IPS-NIHi7 (cell line): ENCODE results near the gene PPP1R11.
"Not testable (repeated sequence)": the region's sequence is repeated elsewhere in the genome, so short reads cannot be mapped to it uniquely, and the experiment has no call there.

Experiments
- DNase-seq: peaks from one replicate; pipeline ENCODE4 v3.0.0; 2012; ENCODE audit warnings: mixed read lengths; ENCODE audit errors: extremely low spot score

The PPP1R11 gene

DNA sequence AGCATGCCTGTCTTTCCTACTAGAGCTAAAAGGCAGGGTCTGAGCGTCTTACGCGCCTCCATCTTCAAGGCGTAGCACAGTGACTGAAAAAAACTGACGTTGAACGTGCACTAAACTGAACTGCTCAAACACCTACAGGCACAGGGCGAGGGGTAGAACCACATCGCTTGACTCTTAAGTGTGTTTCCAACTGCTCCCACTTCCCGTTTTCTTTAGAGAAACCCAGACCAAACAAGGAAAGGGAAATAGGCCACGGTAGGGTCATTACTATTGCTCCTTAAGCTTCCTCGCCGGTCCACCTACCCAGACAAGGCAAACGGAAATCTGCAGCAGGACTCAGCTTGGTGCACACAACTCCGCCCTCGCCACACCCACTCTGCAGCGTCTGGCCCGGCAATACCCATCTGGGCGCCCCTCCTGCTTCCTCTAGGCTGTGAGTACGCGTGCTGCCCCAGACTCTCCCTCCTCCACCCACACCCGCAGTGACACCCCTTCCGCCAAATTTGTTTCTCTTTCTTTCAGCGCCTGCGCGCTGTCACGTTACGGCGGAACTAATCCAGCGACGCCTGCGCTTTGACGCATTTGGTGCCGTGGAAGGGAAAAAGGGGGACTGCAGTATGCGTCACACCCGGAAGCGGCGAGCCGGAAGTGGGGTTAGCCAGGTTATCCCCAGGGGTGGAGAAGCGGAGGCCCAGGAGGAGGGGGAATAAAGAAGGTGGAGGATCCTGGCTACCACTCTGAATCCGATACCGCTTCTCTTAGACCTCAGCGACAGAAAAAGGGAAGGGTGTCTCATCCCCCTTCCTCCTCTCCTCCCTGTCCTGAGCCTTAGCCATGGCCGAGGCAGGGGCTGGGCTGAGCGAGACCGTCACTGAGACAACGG, at the start of gene PPP1R11:
TSS of gene PPP1R11 (plus strand) at position 622 of the 883 bp plus-strand sequence. CDS start at position 835, 213 bp downstream.
- peak; percentile 95 for DNase-seq

DNA sequence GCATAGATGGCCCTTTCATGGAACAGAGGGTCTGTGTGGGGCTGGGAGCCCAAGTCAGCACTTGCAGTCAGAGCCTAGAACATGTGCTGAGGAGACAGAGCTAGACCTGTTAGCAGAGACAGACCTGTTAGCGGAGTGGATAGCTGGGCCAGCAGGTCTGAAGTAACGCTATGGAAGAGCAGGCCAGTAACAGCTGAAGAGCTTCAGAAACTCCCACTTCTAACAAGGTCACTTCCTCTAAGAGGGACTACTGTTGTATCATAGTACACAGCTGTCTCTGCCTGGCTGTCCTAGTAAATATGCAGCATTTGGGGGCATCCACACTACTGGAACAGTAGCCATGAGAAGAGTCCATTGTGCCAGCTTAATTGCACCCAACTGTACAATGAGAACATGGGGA, 47.2 kb upstream of the PPP1R11 start:
- no peak for DNase-seq

DNA sequence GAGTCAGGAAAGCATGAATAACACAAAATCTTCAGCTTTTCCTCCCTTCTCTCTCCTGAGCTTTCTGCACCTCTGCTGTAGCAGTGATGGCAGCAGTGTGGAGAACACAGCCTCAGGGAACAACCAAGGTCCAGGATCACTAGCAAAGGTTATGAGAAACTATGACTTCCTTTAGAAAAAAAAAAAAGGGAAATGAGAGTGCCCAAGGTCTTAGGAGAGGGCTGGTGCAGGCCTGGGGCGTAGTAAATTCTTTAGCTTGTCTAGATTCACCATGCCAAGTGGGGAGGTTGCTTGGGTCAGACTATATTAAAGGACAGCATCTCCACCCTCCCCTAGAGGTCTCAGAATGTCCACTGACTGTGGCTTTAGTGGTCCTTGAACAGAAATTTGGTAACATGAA, 46.4 kb upstream of the PPP1R11 start:
- DNase-seq = no peak

- DNase-seq = no peak
Observed at GRCh38 chr6:30022189-30022588, 44.8 kb upstream of the PPP1R11 start.

GRCh38 chr6:30022712-30023111, 44.3 kb upstream of the PPP1R11 start:
- not testable (repeated sequence) for DNase-seq

DNA sequence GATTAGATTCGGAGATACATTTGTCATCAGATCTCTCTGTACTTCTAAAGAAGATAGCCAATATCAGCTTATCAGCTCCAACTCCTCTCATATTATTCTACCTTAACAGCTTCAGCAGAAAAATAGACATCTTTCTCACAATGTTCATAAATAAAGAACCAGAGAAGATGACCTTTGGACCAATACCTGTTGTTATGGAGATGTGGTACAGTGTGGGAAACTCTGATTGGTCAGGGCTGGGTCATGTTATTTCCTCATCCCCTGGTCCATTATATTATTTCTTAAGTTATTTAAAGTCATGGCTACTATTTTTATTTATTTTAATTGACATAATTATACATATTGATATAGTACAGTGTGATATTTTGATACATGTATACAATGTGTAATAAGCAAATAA, 41.8 kb upstream of the PPP1R11 start:
- no peak for DNase-seq

- no peak for DNase-seq
Observed at GRCh38 chr6:30029588-30029987, 37.4 kb upstream of the PPP1R11 start.

GRCh38 chr6:30031381-30031780, 35.6 kb upstream of the PPP1R11 start:
- no peak for DNase-seq

DNA sequence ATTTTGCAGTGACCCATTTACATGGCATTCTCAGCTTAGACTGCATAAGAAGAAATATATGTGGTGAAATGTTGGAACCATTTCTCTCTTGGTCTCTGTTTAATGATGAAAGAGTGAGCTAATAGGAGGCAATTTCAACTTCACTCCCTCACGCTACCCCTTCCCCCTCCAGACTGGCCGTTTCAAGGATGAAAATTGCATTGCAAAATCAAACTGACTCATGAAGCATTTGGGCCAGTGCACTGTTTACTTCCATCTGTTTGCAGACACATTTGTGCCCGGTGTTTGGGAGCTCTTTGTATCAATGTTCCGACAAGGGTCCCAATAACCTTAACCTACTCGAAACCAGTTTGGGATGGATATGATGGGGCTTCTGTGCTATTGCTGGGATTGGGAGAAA, 33.6 kb upstream of the PPP1R11 start:
- DNase-seq = not testable (repeated sequence)

DNA sequence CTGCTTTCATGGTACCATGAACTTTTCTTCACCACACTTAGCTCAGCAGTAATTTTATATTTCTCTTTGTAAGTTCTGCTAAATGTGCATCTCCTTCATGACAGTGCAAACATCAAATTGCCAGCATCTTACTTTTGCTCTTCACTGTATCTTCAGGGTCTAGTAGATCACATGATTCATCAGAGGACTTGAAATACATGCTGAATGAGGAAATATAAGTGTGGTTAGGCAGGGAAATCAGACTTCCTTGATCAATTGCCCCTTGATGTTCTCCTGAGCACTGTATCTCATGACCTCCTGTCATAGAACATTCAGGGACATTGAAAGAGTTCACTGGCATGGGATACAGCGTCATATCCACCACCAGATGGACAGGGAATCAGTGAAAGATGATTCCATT, 31.2 kb upstream of the PPP1R11 start:
- DNase-seq = no peak

DNA sequence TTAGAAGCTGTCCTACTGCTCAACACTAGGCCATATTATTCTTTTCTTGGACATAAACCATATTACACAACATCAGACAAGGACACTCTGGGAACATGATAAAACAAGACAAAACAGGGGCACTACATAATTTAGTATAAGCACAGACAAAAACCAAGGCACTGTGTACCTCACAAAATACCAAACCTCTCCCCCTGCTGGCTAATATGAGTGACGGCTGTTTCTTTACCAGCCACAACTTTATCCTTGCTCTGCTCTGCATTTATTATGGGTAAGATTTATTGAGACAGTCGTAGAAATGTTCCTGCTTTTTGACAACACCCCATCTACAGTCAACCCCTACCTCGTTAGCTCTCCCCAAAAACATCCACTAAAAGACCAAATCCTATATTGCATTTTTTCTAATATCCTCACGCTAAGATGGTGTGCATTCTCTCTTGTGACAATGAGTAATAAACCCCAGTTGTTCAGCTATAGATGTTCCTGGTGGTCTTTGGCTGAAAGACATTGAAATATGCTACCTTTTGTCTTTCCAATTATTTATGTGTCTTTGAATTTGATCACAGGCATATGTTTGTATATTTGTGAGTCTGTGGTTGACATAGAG, 29.7 kb upstream of the PPP1R11 start:
- DNase-seq = peak; percentile 40

- DNase-seq = no peak
Observed at GRCh38 chr6:30041221-30041620, 25.8 kb upstream of the PPP1R11 start.

GRCh38 chr6:30041821-30042220, 25.2 kb upstream of the PPP1R11 start:
- no peak for DNase-seq

GRCh38 chr6:30042476-30042875, 24.5 kb upstream of the PPP1R11 start:
- no peak for DNase-seq

DNA sequence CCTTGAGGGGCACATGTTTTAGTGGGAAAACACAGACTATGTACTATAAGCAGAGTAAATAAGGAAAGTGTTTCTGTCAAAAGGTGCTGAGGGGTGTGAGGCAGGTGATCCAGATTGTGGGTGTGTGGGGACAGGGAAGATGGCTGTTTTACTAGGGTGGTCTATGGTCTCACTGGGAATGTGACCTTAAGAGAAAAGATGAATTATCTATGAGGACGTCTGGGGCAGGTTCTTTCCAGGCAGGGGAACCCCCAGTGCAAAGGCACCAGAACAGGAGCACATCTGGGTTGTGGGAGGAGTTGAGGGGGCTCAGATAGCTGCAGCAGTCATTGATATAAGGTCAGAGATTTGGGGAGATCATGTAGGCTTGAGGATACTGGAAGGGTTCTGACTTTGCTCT, 24.1 kb upstream of the PPP1R11 start:
- DNase-seq = no peak

- no peak for DNase-seq
Observed at GRCh38 chr6:30043744-30044143, 23.3 kb upstream of the PPP1R11 start.

DNA sequence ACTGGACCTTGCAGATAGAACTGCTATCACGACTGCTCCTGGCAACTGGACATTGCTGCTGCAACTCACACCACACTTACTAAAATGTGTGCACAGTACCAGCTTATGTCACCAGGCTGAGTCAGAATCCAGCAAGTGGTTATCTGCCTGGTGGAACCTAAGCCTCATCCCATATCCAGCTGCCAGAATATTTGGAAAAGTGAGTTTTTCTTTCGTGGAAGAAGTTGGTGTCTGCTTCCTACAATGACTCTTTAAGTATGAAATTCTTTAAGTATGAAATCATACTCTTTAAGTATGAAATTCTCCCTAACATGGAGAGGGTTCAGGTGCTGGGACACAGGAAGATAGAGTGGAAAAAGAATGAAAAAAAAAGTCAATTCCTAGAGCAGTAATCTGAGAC, 22.4 kb upstream of the PPP1R11 start:
- no peak for DNase-seq

- DNase-seq = no peak
Observed at GRCh38 chr6:30047220-30047619, 19.8 kb upstream of the PPP1R11 start.

GRCh38 chr6:30053682-30054081, 13.3 kb upstream of the PPP1R11 start:
- no peak for DNase-seq

- no peak for DNase-seq
Observed at GRCh38 chr6:30055513-30055912, 11.5 kb upstream of the PPP1R11 start.

DNA sequence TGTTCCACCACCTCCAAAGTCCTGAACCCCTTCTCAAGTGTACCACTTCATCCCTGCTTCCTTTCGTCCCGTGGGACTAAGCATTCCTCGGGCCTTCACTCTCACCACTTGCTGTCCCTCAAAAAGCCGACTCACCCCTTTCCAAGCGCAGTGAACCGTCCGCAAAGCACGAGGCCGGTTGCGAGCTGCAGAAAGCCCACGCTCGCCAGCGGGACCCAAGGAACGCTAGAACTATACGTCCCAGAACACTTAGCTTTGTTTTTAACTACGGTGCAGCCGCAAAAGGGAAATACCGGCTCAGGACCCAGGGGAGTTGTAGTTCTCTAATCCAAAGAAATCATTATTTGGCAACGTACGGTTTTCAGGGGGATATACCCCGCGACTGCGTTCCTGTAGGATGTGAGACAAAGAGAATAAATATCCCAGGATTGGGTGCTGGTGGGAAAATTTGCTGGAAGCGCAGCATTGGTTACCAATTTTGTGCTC, 6.3 kb upstream of the PPP1R11 start:
- DNase-seq = peak; percentile 26

GRCh38 chr6:30061092-30061857, 5.7 kb upstream of the PPP1R11 start, which contains the start of gene POLR1H:
Gene POLR1H (plus strand): TSS chr6:30061265. CDS start chr6:30061525, 260 bp downstream.
- DNase-seq = peak; percentile 97
